PC-3 (cell line): ENCODE measurements around the gene DCAF7.

Source experiments
- CTCF ChIP-seq: fragments of 300-600 bp; sonication (generic); conservative IDR thresholded peaks from 2 replicates; pipeline ENCODE4 v1.5.1; 2017; ENCODE audit warnings: antibody characterized with exemption, low read depth, mild to moderate bottlenecking, low read length
- EZH2 ChIP-seq: fragments of 300-600 bp; sonication (generic); IDR thresholded peaks from one replicate; pipeline ENCODE4 v1.6.1; 2017; ENCODE audit warnings: antibody characterized with exemption, mild to moderate bottlenecking, low read length; ENCODE audit not compliant: unreplicated experiment
- EZH2phosphoT487 ChIP-seq: fragments of 300-600 bp; sonication (generic); IDR thresholded peaks from 2 replicates; pipeline ENCODE4 v1.6.1; 2018; ENCODE audit warnings: mild to moderate bottlenecking, antibody characterized with exemption, low read length, borderline replicate concordance

- TF ChIP-seq CTCF = no peak
- TF ChIP-seq EZH2 = no peak
- no peak for TF ChIP-seq EZH2phosphoT487
Observed at GRCh38 chr17:63611354-63611753, 61.1 kb downstream of the DCAF7 start.
